H9 (cell line): ENCODE measurements around the gene WARS2. TPM values are rescaled to one million over a fixed set of nuclear protein-coding genes. Genes with fewer than 3 reads are reported as not detected.

Experiments used
- DNase-seq: peaks from one replicate; pipeline ENCODE4 v3.0.0-alpha.2; 2017
- H2AFZ ChIP-seq: one replicate; pipeline ENCODE4 v1.6.1; 2013; ENCODE audit warnings: mild to moderate bottlenecking, low read length, control low read depth, moderate library complexity
- H2AK5ac ChIP-seq: 2 replicates; pipeline ENCODE4 v1.6.1; 2013; ENCODE audit warnings: low read length, control low read depth, mixed read lengths; ENCODE audit not compliant: insufficient read length
- H2BK120ac ChIP-seq: one replicate; pipeline ENCODE4 v1.6.1; 2013; ENCODE audit warnings: low read depth, mild to moderate bottlenecking, low read length, control low read depth, inconsistent platforms; ENCODE audit not compliant: poor library complexity, severe bottlenecking
- H2BK12ac ChIP-seq: 2 replicates; pipeline ENCODE4 v1.6.1; 2013; ENCODE audit warnings: low read length, control low read depth, mixed read lengths, low read depth; ENCODE audit not compliant: insufficient read length
- H2BK15ac ChIP-seq: 2 replicates; pipeline ENCODE4 v1.6.1; 2013; ENCODE audit warnings: low read depth, low read length, control low read depth
- H2BK20ac ChIP-seq: one replicate; pipeline ENCODE4 v1.6.1; 2013; ENCODE audit warnings: low read depth, mild to moderate bottlenecking, low read length, control low read depth, inconsistent platforms; ENCODE audit not compliant: poor library complexity, severe bottlenecking
- H2BK5ac ChIP-seq: 2 replicates; pipeline ENCODE4 v1.6.1; 2013; ENCODE audit warnings: low read length, control low read depth, mixed read lengths; ENCODE audit not compliant: insufficient read length
- H3K14ac ChIP-seq: 2 replicates; pipeline ENCODE4 v1.6.1; 2013; ENCODE audit warnings: low read length, control low read depth; ENCODE audit not compliant: insufficient read depth
- H3K18ac ChIP-seq: 2 replicates; pipeline ENCODE4 v1.6.1; 2013; ENCODE audit warnings: low read depth, mild to moderate bottlenecking, mixed read lengths, low read length, control low read depth; ENCODE audit not compliant: insufficient read length
- H3K23ac ChIP-seq: 2 replicates; pipeline ENCODE4 v1.6.1; 2013; ENCODE audit warnings: low read length, control low read depth, mixed read lengths, low read depth; ENCODE audit not compliant: insufficient read length
- H3K23me2 ChIP-seq: 2 replicates; pipeline ENCODE4 v1.6.1; 2013; ENCODE audit warnings: low read depth, mild to moderate bottlenecking, mixed read lengths, low read length, control low read depth; ENCODE audit not compliant: insufficient read length, poor library complexity, severe bottlenecking
- H3K27ac ChIP-seq: 2 replicates; pipeline ENCODE4 v1.5.1; 2013; ENCODE audit warnings: low read length, control low read depth, mixed read lengths, low read depth; ENCODE audit not compliant: insufficient read length
- H3K27me3 ChIP-seq: 2 replicates; pipeline ENCODE4 v1.6.1; 2013; ENCODE audit warnings: low read length, control low read depth, inconsistent platforms; ENCODE audit not compliant: insufficient read depth
- H3K4ac ChIP-seq: 2 replicates; pipeline ENCODE4 v1.6.1; 2013; ENCODE audit warnings: low read depth, mild to moderate bottlenecking, control low read depth, inconsistent platforms, low read length, moderate library complexity
- H3K4me1 ChIP-seq: 2 replicates; pipeline ENCODE4 v1.6.1; 2013; ENCODE audit warnings: low read length, control low read depth, inconsistent platforms; ENCODE audit not compliant: insufficient read depth
- H3K4me2 ChIP-seq: 2 replicates; pipeline ENCODE4 v1.6.1; 2013; ENCODE audit warnings: low read length, control low read depth, mixed read lengths; ENCODE audit not compliant: insufficient read length, insufficient read depth
- H3K56ac ChIP-seq: 2 replicates; pipeline ENCODE4 v1.6.1; 2013; ENCODE audit warnings: low read depth, mild to moderate bottlenecking, mixed read lengths, low read length, control low read depth; ENCODE audit not compliant: insufficient read length
- H3K79me1 ChIP-seq: 2 replicates; pipeline ENCODE4 v1.6.1; 2013; ENCODE audit warnings: low read depth, mild to moderate bottlenecking, moderate library complexity, low read length, control low read depth, inconsistent platforms; ENCODE audit not compliant: insufficient read depth, poor library complexity, severe bottlenecking
- H3K79me2 ChIP-seq: 2 replicates; pipeline ENCODE4 v1.6.1; 2013; ENCODE audit warnings: low read length, control low read depth, inconsistent platforms; ENCODE audit not compliant: insufficient read depth
- H3K9ac ChIP-seq: 2 replicates; pipeline ENCODE4 v1.6.1; 2013; ENCODE audit warnings: low read length, control low read depth, mixed read lengths; ENCODE audit not compliant: insufficient read length; ENCODE audit errors: extremely low read depth
- H3K9me3 ChIP-seq: one replicate; pipeline ENCODE4 v1.6.1; 2013; ENCODE audit warnings: low read depth, low read length, inconsistent platforms; ENCODE audit not compliant: control insufficient read depth
- H3T11ph ChIP-seq: one replicate; pipeline ENCODE4 v1.6.1; 2013; ENCODE audit warnings: mild to moderate bottlenecking, low read length, control low read depth, inconsistent platforms
- H4K20me1 ChIP-seq: one replicate; pipeline ENCODE4 v1.6.1; 2013; ENCODE audit not compliant: control insufficient read depth, insufficient read length, insufficient read depth
- H4K5ac ChIP-seq: 2 replicates; pipeline ENCODE4 v1.6.1; 2013; ENCODE audit warnings: low read depth, mild to moderate bottlenecking, mixed read lengths, low read length, control low read depth; ENCODE audit not compliant: insufficient read length
- H4K8ac ChIP-seq: replicated peaks from 2 replicates; pipeline ENCODE4 v1.6.1; 2013; ENCODE audit warnings: low read length, control low read depth, mixed read lengths, low read depth; ENCODE audit not compliant: insufficient read length
- H4K91ac ChIP-seq: 2 replicates; pipeline ENCODE4 v1.6.1; 2013; ENCODE audit warnings: low read depth, mild to moderate bottlenecking, moderate library complexity, mixed read lengths, low read length, control low read depth; ENCODE audit not compliant: insufficient read length
- H3K27ac Mint-ChIP-seq, 3 experiments: 2 replicates in 2 of 3; 3 replicates in 1 of 3; pipeline ENCODE4 v1.8.0; 2020 to 2021; ENCODE audit warnings: mixed read lengths in 3 of 3, mild to moderate bottlenecking in 1 of 3, moderate library complexity in 1 of 3
- H3K27me3 Mint-ChIP-seq: 2 replicates; pipeline ENCODE4 v1.8.0; 2021; ENCODE audit warnings: low read depth, mild to moderate bottlenecking, moderate library complexity, mixed read lengths
- H3K36me3 Mint-ChIP-seq, 3 experiments: 2 replicates in 2 of 3; 3 replicates in 1 of 3; pipeline ENCODE4 v1.8.0; 2020 to 2021; ENCODE audit warnings: low read depth in 3 of 3, mixed read lengths in 3 of 3; ENCODE audit not compliant: insufficient read depth in 1 of 3
- H3K4me1 Mint-ChIP-seq, 2 experiments: 2 replicates each; pipeline ENCODE4 v1.8.0; 2020; ENCODE audit warnings: mixed read lengths in 2 of 2
- H3K4me3 Mint-ChIP-seq, 2 experiments: 2 replicates in 1 of 2; 3 replicates in 1 of 2; pipeline ENCODE4 v1.8.0; 2020 to 2021; ENCODE audit warnings: mild to moderate bottlenecking in 2 of 2, mixed read lengths in 2 of 2, moderate library complexity in 1 of 2
- H3K9me3 Mint-ChIP-seq, 2 experiments: 2 replicates in 1 of 2; 3 replicates in 1 of 2; pipeline ENCODE4 v1.8.0; 2020; ENCODE audit warnings: mild to moderate bottlenecking in 2 of 2, mixed read lengths in 2 of 2, moderate library complexity in 1 of 2
- CTCF ChIP-seq: fragments of 200-600 bp; sonication (generic); conservative IDR thresholded peaks from 3 replicates; pipeline ENCODE4 v1.8.0; 2021; ENCODE audit warnings: antibody characterized with exemption, mild to moderate bottlenecking
- WGBS: extraction: QIAGEN DNeasy Blood & Tissue Kit; methylation state at CpG from one replicate; pipeline ENCODE4 v1.1.7; 2013; ENCODE audit warnings: missing lambda C conversion rate, low lambda C conversion rate, mixed read lengths; ENCODE audit not compliant: insufficient read length; ENCODE audit errors: extremely low coverage; 5-methylcytosine and 5-hydroxymethylcytosine counted together
- total RNA-seq: library from RNA; stranded (reverse); gene quantifications from 2 replicates; pipeline ENCODE4 v1.2.1, GENCODE V29; 2021

Gene WARS2
- total RNA-seq, 1 experiment from 2014 or later: 9.7 TPM

- H3K27me3 ChIP-seq: peaks cover 94% of the 10 kb centered on the region
- no peak overlapping the region for H2BK120ac ChIP-seq
- no peak overlapping the region for H2BK20ac ChIP-seq
- no peak overlapping the region for H2BK12ac ChIP-seq
- no peaks in the 10 kb centered on the region for H4K20me1 ChIP-seq
- WGBS: no CpG with 5 or more reads among the region's 6 CpGs
- Mint-ChIP-seq H3K4me1 (peaks cover 47 to 56% of the 10 kb centered on the region in 2 experiments), H3K36me3 (no peaks in the 10 kb centered on the region; a peak in 1 of 7 replicates), H3K4me3 (no peak overlapping the region), H3K27me3 (peaks cover 100% of the 10 kb centered on the region), H3K9me3 (peaks cover 2 to 19% of the 10 kb centered on the region in 2 experiments; a peak in 4 of 5 replicates), H3K27ac (no peak overlapping the region)
- H3T11ph ChIP-seq: no peak overlapping the region
- no peak overlapping the region for H3K14ac ChIP-seq
- peaks cover 9% of the 10 kb centered on the region for H3K23me2 ChIP-seq
- H3K23ac ChIP-seq: no peak overlapping the region
- TF ChIP-seq CTCF: no peak
- no peak overlapping the region for H3K4ac ChIP-seq
- no peak overlapping the region for H3K9ac ChIP-seq
- no peak overlapping the region for H4K5ac ChIP-seq
- no peaks in the 10 kb centered on the region for H3K9me3 ChIP-seq
- no peak overlapping the region for H2AK5ac ChIP-seq
- no peak overlapping the region for H3K4me2 ChIP-seq
- no peak overlapping the region for H3K27ac ChIP-seq
- H4K8ac ChIP-seq: no peak overlapping the region
- peaks cover 3% of the 10 kb centered on the region for H3K4me1 ChIP-seq
- H2AFZ ChIP-seq: no peak overlapping the region
- H2BK5ac ChIP-seq: no peak overlapping the region
- DNase-seq: no peak
- no peaks in the 10 kb centered on the region for H3K79me1 ChIP-seq
- H3K79me2 ChIP-seq: no peaks in the 10 kb centered on the region
- no peak overlapping the region for H3K56ac ChIP-seq
- H2BK15ac ChIP-seq: no peak overlapping the region
- H4K91ac ChIP-seq: no peak overlapping the region
- no peak overlapping the region for H3K18ac ChIP-seq
Observed at GRCh38 chr1:118982266-118982665, 158.2 kb downstream of the WARS2 start.
